Measurements from ENCODE around the gene DCDC2C.

DCDC2C gene

DNA sequence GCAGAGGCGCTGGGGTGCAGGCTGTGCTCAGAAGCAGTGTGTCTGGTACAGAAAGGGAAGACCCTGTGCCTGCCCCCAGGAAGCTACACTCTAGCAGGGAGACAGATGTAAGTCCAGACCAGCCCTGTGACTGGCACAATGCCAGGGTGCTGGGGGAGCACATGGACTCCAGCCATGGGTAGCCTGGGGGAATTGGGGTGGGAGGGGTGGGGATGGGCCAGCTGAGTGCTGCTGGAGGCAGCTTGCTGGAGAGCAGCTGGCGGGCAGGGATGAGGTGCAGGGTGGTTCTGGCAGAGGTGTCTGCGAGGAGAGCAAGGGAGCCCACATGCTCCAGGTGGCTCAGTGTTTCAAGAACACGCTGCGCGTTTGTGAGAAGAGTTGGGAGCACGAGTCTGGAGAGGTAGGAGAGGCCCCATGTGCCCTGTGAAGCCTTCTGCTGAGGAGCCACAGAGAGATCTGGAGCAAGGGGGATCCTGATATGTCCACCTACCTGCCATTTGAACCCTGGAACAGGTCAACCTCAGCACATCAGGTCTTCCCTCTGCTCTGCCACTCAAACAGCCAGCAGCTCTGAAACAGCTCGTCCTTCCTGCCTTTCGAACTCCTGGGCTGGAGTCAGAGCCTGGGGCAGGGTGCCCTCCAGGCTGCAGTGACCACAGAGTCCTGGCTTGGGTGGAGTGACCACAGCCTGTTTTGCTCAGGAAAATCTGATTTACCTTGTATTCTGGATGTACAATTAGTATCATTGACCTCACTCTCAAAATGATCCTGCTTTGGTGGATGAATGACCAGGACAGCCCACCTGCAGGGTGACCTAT, 30.3 kb upstream of the DCDC2C start:
- no peak for DNase-seq (ENCODE audit: low spot score)

- DNase-seq (ENCODE audit: low spot score), result no peak
Observed at GRCh38 chr2:3674066-3674845, 29.1 kb upstream of the DCDC2C start.

DNA sequence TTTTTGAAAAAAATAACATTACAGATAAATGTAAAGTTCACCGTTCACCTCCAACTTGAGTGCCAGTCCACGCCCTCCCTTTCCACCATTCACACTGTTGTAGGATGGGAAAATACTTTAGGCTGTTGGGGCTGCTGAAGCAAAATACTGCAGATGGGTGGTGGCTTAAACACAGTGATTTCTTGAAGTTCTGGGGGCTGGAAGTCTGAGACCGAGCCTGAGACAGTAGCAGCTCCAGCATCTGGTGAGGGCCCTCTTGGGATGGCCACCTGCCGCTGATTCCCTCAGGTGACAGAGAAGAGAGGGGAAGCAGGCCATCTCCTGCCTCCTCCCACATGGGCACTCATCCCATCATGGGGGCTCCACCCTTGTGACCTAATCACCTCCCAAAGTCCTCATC, 27.7 kb upstream of the DCDC2C start:
- DNase-seq (ENCODE audit: low spot score), result no peak

DNA sequence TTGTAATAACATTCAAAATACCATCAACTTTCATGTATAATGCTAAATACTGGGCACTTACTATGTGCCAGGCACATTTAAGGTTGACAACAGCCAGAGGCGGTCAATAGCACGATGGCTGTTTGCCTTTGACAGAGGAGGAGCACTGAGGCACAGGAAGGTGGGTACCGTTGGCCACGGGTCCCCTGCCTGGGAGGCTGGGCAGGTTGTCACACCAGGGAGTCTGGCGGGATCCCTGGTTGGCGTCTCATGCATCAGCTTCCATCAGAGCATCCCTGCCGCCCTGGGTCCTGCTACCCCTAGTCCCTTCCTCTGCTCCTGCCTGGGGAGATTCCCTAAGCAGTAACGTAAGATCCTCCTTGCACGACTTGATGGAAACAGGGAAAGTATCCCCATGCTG, 25.9 kb upstream of the DCDC2C start:
- DNase-seq (ENCODE audit: low spot score), result no peak

DNA sequence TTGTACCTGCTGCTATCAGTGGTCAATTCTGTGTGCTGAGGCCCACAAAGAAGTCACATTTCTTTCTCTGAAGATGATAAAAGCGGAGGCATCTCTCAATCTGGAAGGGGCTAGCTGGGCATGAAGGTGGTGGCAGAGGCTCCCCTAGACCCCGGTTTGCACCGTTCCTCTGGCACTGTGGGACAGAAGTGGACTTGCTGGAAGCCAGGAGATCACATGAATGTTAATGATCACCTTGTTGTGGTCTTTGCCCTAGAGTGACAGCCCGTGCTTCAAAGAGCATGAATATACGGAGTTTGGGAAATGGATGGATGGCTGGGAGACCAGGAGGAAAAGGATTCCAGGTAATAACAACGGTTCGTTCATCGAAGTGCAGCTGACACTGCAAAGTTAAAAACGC, 25.2 kb upstream of the DCDC2C start:
- DNase-seq (ENCODE audit: low spot score), result no peak

DNA sequence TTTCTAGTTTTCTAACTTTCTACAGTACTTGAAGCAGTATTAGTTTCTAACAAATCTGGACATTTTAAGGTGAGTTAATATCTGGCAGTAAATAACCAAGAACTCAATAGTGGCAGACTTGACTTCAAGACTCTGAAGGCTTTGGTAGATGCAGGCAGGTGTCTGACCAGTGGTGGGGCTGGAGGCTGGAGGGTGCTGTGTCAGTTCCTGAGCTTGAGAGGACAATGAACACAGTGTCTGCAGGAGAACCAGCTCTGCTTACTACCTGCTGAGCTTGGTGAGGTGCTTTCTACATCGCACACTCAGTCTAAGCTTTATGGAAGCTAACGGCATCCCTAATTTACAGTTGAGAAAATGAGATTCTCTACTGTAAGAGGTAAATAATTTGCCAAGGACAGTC, 24.2 kb upstream of the DCDC2C start:
- DNase-seq (ENCODE audit: low spot score), result no peak

DNA sequence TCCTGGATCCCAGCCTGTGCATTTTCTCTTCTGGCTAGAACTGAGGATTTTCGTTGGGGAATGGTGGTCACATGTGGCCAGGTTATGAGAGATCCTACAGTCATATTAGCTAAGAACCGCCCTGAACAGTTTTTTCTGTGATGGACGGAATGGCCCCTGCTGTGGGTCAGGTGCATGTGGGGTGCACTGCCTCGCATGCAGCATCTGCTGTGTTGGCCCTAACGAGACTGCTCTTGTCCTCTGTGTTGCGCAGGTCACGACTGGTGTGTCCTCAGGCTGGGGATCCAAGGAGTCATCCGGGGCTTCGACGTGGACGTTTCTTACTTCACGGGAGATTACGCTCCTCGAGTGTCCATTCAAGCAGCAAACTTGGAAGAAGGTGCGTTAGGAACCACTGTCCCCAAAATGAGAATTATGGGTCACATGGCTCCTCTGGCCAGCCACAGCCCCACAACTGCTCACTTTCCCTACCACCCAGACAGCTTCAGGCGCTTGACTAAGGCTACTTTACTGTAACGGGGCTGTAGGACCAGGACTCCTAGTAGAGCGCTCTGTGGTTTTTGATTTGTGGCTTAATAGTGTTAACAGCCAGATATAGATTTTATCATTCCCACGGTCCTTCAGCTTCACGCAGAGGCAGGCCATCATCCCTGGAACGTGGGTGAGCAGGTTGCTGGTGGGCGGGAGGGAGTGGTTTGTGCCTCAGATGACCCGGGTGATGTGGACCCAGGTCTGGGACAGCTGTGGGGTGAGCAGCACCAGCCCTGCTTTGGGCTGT, 23.6 kb upstream of the DCDC2C start:
- DNase-seq (ENCODE audit: low spot score), result no peak

DNA sequence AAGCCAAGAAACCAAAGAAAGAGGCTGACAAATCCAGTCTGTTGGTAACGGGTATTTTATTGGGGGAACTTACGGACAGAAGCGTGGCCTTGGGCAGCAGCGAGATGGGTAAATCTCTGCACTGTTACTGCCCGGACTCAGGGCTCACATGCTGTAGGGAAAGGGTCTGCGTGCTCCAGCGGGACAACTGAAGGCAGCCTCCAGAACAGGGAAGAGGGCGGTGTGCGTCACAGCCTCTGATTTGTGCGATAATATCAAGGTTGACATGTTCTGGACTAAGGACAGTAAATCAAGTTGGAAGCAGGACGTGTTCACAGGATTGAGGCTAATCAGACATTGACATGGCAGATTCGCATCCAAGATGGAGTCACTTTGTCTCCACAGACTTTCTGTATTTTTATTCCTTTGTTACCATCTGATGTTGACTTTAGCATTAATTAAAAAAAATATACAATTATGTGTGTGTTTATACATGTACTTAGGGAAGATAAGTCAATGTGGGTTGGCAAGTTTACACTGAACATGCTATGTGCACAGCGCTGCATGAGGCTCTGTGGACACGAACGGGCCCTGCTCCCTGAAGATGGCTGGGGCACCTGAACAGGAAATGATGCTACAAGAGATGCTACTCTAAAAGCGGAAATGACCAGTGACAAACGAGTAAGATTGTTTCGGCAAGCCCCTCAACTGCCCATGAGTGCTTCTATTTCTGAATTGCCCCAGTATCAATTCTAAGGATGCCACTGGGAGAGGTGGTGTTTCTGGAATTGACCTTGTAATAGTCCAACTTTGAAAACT, 22.6 kb upstream of the DCDC2C start:
- DNase-seq (ENCODE audit: low spot score), result no peak

GRCh38 chr2:3681625-3682024, 21.8 kb upstream of the DCDC2C start:
- DNase-seq (ENCODE audit: low spot score), result no peak

- DNase-seq (ENCODE audit: low spot score), result no peak
Observed at GRCh38 chr2:3682811-3683210, 20.6 kb upstream of the DCDC2C start.

DNA sequence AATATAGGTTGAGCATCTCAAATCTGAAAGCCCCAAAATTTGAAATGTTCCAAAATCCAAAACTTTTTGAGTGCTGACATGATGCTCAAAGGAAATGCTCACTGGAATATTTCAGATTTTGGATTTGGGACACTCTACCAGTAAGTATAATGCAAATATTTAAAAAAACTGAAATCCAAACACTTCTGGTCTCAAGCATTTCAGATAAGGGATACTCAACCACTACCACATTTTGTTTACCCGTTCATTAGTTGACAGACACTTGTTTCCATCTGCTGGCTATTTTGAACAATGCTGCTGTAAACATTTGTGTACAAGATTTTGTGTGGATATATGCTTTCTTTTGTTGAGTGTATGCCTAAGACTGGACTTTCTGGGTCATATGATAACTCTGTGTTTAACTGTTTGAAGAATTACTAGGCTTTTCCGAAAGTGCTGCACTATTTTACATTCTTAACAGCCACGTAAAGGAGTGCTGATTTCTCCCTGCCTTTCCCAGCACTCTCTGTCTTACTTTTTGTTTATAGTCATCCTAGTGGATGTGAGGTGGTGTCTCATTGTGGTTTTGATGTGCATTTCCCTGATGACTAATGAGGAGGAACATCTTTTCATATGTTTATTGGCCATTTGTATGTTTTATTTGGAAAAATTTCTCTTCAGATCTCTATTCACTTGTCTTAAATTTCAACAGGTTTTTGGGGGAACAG, 19.5 kb upstream of the DCDC2C start:
- DNase-seq (ENCODE audit: low spot score), result no peak

GRCh38 chr2:3689998-3690748, 13.2 kb upstream of the DCDC2C start:
- DNase-seq (ENCODE audit: low spot score), result no peak

GRCh38 chr2:3692375-3692774, 11.0 kb upstream of the DCDC2C start:
- DNase-seq (ENCODE audit: low spot score), result no peak

GRCh38 chr2:3696545-3696944, 6.8 kb upstream of the DCDC2C start:
- no peak for DNase-seq (ENCODE audit: low spot score)

DNA sequence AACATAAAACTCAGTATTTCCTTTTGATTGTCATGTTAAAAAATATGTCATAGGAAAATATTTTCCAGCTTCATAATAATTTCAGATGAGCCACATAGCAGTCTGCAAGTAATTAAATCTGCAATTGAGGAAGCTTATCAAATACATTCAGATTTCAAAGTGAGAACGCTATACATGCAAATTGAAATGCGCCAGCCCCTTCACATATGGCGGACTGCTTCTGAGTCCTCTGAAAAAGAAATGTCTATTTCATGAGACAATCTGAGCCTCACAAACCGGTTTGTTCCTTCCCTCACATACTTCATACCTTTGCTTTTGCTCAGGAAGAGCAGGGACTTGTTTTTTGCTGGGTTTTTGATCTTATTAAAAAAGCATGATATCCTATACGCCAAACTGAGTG, 2.3 kb upstream of the DCDC2C start:
- DNase-seq (ENCODE audit: low spot score), result no peak

DNA sequence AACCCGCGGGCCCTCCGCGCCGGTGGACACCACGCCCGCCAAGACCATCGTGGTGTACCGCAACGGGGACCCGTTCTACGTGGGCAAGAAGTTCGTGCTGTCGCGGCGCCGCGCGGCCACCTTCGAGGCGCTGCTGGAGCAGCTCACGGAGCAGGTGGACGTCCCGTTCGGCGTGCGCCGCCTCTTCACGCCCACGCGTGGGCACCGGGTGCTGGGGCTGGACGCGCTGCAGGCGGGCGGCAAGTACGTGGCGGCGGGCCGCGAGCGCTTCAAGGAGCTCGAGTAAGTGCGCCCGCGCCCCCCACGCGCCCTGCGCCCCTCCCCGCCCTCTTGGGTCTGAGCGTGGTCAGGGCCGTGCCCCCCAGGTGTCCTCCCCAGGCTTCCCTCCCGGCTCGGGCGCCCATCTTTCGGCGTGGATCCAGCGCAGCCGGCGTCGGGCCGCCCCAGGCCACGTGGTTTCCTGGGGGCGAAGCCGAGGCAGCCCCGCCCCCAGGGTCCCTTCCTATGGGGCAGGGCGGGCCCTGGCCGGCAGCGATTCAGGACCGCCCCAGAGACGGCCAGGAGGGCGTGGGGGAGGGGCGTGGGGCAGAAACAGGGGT, 481 bp downstream of the DCDC2C start:
- DNase-seq (ENCODE audit: low spot score), result no peak

DNA sequence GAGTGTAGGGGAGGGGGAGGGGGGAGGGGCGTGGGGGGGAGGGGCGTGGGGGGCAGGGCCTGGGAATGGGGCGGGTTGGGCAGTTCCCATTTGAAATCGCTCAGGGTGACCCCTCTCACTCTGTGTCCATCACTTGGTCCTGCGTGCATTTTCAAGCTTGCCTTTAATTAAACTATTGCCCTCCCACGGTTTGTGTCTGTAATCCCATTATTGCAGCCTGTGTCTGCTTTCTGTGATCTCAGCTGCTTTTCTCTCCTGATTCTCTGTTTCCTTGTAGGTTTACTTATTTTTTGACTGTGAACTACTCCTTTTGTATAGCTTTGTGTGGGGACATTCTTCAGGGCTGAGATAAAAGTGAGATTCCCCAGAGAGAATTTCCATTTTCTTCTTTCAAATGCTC, 1.3 kb downstream of the DCDC2C start:
- DNase-seq (ENCODE audit: low spot score), result no peak

DNA sequence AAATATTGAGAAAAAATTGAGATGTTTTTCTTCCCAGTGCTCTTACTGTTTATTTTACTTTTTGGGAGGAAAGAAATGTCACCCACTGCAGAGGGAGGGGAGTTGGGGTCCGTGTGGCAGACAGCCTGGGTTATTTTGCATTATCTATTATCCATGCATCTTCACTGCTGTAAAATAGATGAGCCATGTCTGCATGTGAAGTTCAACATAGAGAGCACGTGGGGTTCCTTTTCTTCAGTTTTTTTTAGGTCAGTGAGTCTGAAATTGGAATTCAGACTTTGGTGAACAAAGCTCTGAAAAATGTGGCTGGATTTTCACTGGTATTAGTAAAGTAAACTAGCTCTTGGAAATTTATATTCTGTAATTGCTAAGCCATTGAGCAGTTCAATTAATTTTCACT, 2.4 kb downstream of the DCDC2C start:
- no peak for DNase-seq (ENCODE audit: low spot score)

DNA sequence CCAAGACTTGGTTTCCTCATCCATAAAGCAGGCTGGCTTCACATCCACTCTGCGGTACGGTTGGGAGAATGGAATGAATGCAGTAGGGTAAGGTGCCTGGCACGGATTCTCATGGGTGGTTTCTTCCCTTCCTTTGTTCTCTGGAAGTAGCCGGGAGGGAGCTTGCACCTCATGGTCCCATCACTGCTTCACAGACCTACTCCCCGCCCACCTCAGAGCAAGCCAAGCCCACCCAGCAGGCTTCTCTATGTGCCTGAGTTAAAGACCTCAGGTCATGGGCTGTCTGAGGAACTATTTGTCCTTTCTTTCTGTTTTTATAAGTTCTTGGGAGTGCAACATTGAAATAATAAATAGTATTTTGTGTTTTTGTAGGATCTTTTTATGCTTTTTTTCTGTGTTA, 3.5 kb downstream of the DCDC2C start:
- DNase-seq (ENCODE audit: low spot score), result no peak

DNA sequence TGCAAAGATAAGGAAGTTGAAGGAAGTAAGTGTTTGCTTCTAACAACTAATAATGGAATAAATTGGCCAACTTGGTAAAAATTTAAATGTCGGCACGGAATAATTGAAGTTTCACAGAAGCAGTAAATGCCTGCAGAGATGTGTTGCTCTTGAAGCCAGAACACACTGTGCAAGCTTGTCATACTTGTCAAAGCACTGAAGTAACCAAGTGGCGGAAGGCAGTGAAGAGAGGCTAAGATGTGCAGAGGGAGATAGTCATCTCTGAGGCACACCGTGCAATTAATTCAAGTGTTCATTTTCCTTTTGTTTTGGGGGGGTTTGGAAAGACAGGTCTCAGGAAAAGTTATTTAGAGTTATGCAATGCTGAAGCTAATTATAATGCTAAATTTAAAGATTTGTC, 5.2 kb downstream of the DCDC2C start:
- DNase-seq (ENCODE audit: low spot score), result no peak

All from globus pallidus (tissue), 1 donor.